Measurements from ENCODE around the gene LGR6. TPM values are rescaled to one million over a fixed set of nuclear protein-coding genes. Genes with fewer than 3 reads are reported as not detected.

LGR6 gene
- total and polyA plus RNA-seq, 2 of the 4 experiments (the other 2 are of a cell fraction), result not detected

DNA sequence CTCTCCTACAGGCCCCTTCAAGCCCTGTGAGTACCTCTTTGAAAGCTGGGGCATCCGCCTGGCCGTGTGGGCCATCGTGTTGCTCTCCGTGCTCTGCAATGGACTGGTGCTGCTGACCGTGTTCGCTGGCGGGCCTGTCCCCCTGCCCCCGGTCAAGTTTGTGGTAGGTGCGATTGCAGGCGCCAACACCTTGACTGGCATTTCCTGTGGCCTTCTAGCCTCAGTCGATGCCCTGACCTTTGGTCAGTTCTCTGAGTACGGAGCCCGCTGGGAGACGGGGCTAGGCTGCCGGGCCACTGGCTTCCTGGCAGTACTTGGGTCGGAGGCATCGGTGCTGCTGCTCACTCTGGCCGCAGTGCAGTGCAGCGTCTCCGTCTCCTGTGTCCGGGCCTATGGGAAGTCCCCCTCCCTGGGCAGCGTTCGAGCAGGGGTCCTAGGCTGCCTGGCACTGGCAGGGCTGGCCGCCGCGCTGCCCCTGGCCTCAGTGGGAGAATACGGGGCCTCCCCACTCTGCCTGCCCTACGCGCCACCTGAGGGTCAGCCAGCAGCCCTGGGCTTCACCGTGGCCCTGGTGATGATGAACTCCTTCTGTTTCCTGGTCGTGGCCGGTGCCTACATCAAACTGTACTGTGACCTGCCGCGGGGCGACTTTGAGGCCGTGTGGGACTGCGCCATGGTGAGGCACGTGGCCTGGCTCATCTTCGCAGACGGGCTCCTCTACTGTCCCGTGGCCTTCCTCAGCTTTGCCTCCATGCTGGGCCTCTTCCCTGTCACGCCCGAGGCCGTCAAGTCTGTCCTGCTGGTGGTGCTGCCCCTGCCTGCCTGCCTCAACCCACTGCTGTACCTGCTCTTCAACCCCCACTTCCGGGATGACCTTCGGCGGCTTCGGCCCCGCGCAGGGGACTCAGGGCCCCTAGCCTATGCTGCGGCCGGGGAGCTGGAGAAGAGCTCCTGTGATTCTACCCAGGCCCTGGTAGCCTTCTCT, 124.6 kb downstream of the LGR6 start:
- Histone ChIP-seq H4K8ac (ENCODE audit: low read depth in 2 of 2, low read length in 2 of 2) (no peak overlapping the region), H3K4ac (ENCODE audit: low read depth, low read length) (no peak overlapping the region), H2BK5ac (ENCODE audit: low read depth, low read length, poor library complexity, severe bottlenecking) (no peak overlapping the region), H3K23ac (ENCODE audit: low read depth, low read length) (no peak overlapping the region), H2AFZ (replicated peaks; ENCODE audit: low read length, poor library complexity) (no peak overlapping the region), H4K20me1 (ENCODE audit: insufficient read depth, low read length) (peaks cover 4% of the 10 kb centered on the region; the same call in 1 of the 2 replicates), H3K18ac (ENCODE audit: low read depth, low read length) (no peak overlapping the region), H2AK5ac (ENCODE audit: low read depth, low read length) (no peak overlapping the region), H2BK20ac (ENCODE audit: low read depth, low read length) (no peak overlapping the region), H3K9me1 (ENCODE audit: insufficient read depth, low read length) (no peaks in the 10 kb centered on the region), H2AK9ac (replicated peaks; ENCODE audit: low read depth, low read length, poor library complexity) (no peak overlapping the region), H3K79me1 (ENCODE audit: low read depth in 1 of 2, low read length in 2 of 2) (no peaks in the 10 kb centered on the region), H3K27ac (ENCODE audit: insufficient read depth, low read length) (no peak overlapping the region), H4K91ac (ENCODE audit: insufficient read depth, low read depth, low read length) (no peak overlapping the region), H2BK15ac (ENCODE audit: low read depth, low read length) (no peak overlapping the region), H3K4me1 (ENCODE audit: control insufficient read depth, insufficient read depth, low read length) (no peaks in the 10 kb centered on the region), H3K36me3 (ENCODE audit: control insufficient read depth, insufficient read depth, low read length) (no peaks in the 10 kb centered on the region), H3K4me2 (ENCODE audit: low read depth, low read length) (no peak overlapping the region), H3K9ac (ENCODE audit: low read depth, low read length) (no peak overlapping the region), H3K9me3 (ENCODE audit: control insufficient read depth, insufficient read depth, low read length) (no peaks in the 10 kb centered on the region), H4K5ac (ENCODE audit: low read depth, low read length) (no peak overlapping the region), H3K14ac (replicated peaks; ENCODE audit: low read depth, low read length) (no peak overlapping the region), H3K27me3 (ENCODE audit: control insufficient read depth, insufficient read depth, low read length) (peaks cover 54% of the 10 kb centered on the region), H3K4me3 (ENCODE audit: insufficient read depth, low read depth, low read length) (no peak overlapping the region), H3K56ac (ENCODE audit: extremely low read depth, insufficient read depth, low read length) (no peak overlapping the region), H2BK120ac (ENCODE audit: low read depth, low read length) (no peak overlapping the region)
- ATAC-seq (ENCODE audit: low read depth) (no peak), DNase-seq (no peak)
- POLR2A ChIA-PET (ENCODE audit: unreplicated experiment), result no interaction called here
- intact Hi-C loops (cut with micrococcal nuclease) (no loop called here), dilution Hi-C loops (cut with HindIII; ENCODE audit: low sequenced_read_pairs, unreplicated experiment) (no loop called here), in situ Hi-C loops (cut with MboI; ENCODE audit: low sequenced_read_pairs) (no loop called here)
- BruUV-seq (replicated peaks), result no TSS peak
- CTCF ChIA-PET, result no interaction called here
- TF ChIP-seq RFX5 (IDR thresholded peaks at IDR 0.05; ENCODE audit: low read depth, low read length) (no peak), BHLHE40 (IDR thresholded peaks at IDR 0.05; ENCODE audit: low read depth, low read length) (no peak), CEBPB (IDR thresholded peaks at IDR 0.05; ENCODE audit: low read depth, low read length) (no peak), SMC3 (IDR thresholded peaks at IDR 0.05; ENCODE audit: low read depth, low read length) (no peak), RCOR1 (IDR thresholded peaks at IDR 0.05; ENCODE audit: insufficient replicate concordance, low read length) (no peak), POLR2A (IDR thresholded peaks at IDR 0.05; ENCODE audit: low read depth, low read length) (no peak), FOS (IDR thresholded peaks at IDR 0.05; ENCODE audit: low read depth, low read length) (no peak), MAZ (IDR thresholded peaks at IDR 0.05; ENCODE audit: borderline replicate concordance, low read depth, low read length) (no peak), MAFK (IDR thresholded peaks at IDR 0.05; ENCODE audit: low read depth, low read length) (no peak), CHD1 (IDR thresholded peaks at IDR 0.05; ENCODE audit: low read depth, low read length) (no peak), MXI1 (IDR thresholded peaks at IDR 0.05; ENCODE audit: borderline replicate concordance, low read depth, low read length) (no peak)
- TF ChIP-seq, protein P1, sequence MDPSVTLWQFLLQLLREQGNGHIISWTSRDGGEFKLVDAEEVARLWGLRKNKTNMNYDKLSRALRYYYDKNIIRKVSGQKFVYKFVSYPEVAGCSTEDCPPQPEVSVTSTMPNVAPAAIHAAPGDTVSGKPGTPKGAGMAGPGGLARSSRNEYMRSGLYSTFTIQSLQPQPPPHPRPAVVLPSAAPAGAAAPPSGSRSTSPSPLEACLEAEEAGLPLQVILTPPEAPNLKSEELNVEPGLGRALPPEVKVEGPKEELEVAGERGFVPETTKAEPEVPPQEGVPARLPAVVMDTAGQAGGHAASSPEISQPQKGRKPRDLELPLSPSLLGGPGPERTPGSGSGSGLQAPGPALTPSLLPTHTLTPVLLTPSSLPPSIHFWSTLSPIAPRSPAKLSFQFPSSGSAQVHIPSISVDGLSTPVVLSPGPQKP (IDR thresholded peaks at IDR 0.05; ENCODE audit: borderline replicate concordance, low read depth, low read length), result no peak
- 85% methylated on average over 39 of the region's 52 CpGs; no CpG with 5 or more reads in 1 of the 2 experiments for WGBS, 2 experiments (ENCODE audit: extremely low coverage in 2 of 2, insufficient read length in 1 of 2)
